Naive thymus-derived CD4-positive, alpha-beta T cell (primary cell): ENCODE data around the gene SEMA6A. TPM values are rescaled to one million over a fixed set of nuclear protein-coding genes. Genes with fewer than 3 reads are reported as not detected.

Source experiments
- ATAC-seq: fragments of 150-1000 bp; cut with Tn5 transposase; 2 replicates; pipeline ENCODE4 v1.10.0; 2021; ENCODE audit warnings: mild to moderate bottlenecking, moderate library complexity
- CTCF ChIA-PET: fragments of 350-600 bp; sonication (Branson Sonifier 250); formaldehyde crosslinking; loops from one replicate; lab custom pipeline; 2021; ENCODE audit warnings: antibody characterized with exemption; lab: Charles Lee
- POLR2A ChIA-PET: fragments of 350-600 bp; sonication (Branson Sonifier 250); formaldehyde crosslinking; loops from one replicate; lab custom pipeline; 2021; ENCODE audit warnings: antibody characterized with exemption, inconsistent platforms; lab: Charles Lee
- DNase-seq, 9 donors: peaks; one replicate each; pipeline versions ENCODE4 v3.0.0 to v3.0.0-alpha.2; 2020 to 2022; ENCODE audit warnings: mixed read lengths in 1 of 9
- H3K27ac ChIP-seq: one replicate; pipeline ENCODE4 v1.7.0; 2013; ENCODE audit warnings: mild to moderate bottlenecking, low read depth, low read length, moderate library complexity
- H3K27me3 ChIP-seq, 2 donors: one replicate each; pipeline ENCODE4 v1.7.0; 2013; ENCODE audit warnings: low read length in 2 of 2, mild to moderate bottlenecking in 2 of 2, moderate library complexity in 2 of 2; ENCODE audit not compliant: control insufficient read depth in 2 of 2, insufficient read depth in 2 of 2
- H3K36me3 ChIP-seq, 3 experiments: 1 replicate in 2 of 3; 2 replicates in 1 of 3; pipeline ENCODE4 v1.7.0; 2013; ENCODE audit warnings: low read length in 3 of 3, mild to moderate bottlenecking in 3 of 3, moderate library complexity in 1 of 3; ENCODE audit not compliant: insufficient read depth in 3 of 3, control insufficient read depth in 2 of 3
- H3K4me1 ChIP-seq, 2 donors: one replicate each; pipeline ENCODE4 v1.7.0; 2013; ENCODE audit warnings: low read length in 2 of 2, mild to moderate bottlenecking in 2 of 2, moderate library complexity in 1 of 2; ENCODE audit not compliant: control insufficient read depth in 2 of 2, insufficient read depth in 2 of 2
- H3K4me3 ChIP-seq: 2 replicates; pipeline ENCODE4 v1.7.0; 2013; ENCODE audit warnings: mild to moderate bottlenecking, low read length
- H3K9me3 ChIP-seq, 3 experiments: 1 replicate in 2 of 3; 2 replicates in 1 of 3; pipeline ENCODE4 v1.7.0; 2013; ENCODE audit warnings: low read length in 3 of 3; ENCODE audit not compliant: control insufficient read depth in 2 of 3
- H3K27ac Mint-ChIP-seq, 9 donors: one replicate each; pipeline ENCODE4 v1.8.0; 2020 to 2022; ENCODE audit warnings: mixed read lengths in 9 of 9, mild to moderate bottlenecking in 8 of 9, moderate library complexity in 5 of 9, inconsistent platforms in 2 of 9
- H3K27me3 Mint-ChIP-seq, 5 donors: one replicate each; pipeline ENCODE4 v1.8.0; 2021 to 2022; ENCODE audit warnings: mixed read lengths in 5 of 5, mild to moderate bottlenecking in 1 of 5
- H3K36me3 Mint-ChIP-seq, 5 donors: one replicate each; pipeline ENCODE4 v1.8.0; 2020 to 2022; ENCODE audit warnings: mixed read lengths in 5 of 5, mild to moderate bottlenecking in 3 of 5, inconsistent platforms in 1 of 5
- H3K4me1 Mint-ChIP-seq, 7 donors: one replicate each; pipeline ENCODE4 v1.8.0; 2020 to 2022; ENCODE audit warnings: mixed read lengths in 7 of 7, mild to moderate bottlenecking in 3 of 7, inconsistent platforms in 1 of 7
- H3K4me3 Mint-ChIP-seq, 10 donors: one replicate each; pipeline ENCODE4 v1.8.0; 2020 to 2022; ENCODE audit warnings: mild to moderate bottlenecking in 10 of 10, mixed read lengths in 10 of 10, moderate library complexity in 6 of 10, inconsistent platforms in 2 of 10
- H3K9me3 Mint-ChIP-seq, 11 donors: one replicate each; pipeline ENCODE4 v1.8.0; 2020 to 2022; ENCODE audit warnings: mixed read lengths in 11 of 11, mild to moderate bottlenecking in 4 of 11, inconsistent platforms in 1 of 11, moderate library complexity in 1 of 11
- intact Hi-C, 2 donors: fragments of 100-400 bp; cut with micrococcal nuclease; formaldehyde crosslinking; loops; one replicate each; pipeline ENCODE4 v1.15.1; 2023
- polyA plus RNA-seq, 2 donors: library from polyadenylated mRNA; unstranded; fragments of 300-500 nt; fragmentation: Illumina TruSeq; gene quantifications; one replicate each; pipeline ENCODE4 v1.2.3, GENCODE V29; 2021
- total RNA-seq, 6 experiments: library from RNA in 5 of 6; stranded (reverse) in 5 of 6; gene quantifications; 1 replicate in 5 of 6; 2 replicates in 1 of 6; pipeline ENCODE4 v1.2.3 and lab custom pipeline; 2021 to 2026

The SEMA6A gene
- total RNA-seq (not detected), polyA plus RNA-seq (1 to 10 TPM in 1 of 2 donors, under 1 TPM in 1; 0.87 to 1.5 TPM), total RNA-seq (lab: John Stamatoyannopoulos, UW) (not detected)

GRCh38 chr5:116574367-116575325 lies at the start of gene SEMA6A:
TSS of gene SEMA6A (minus strand) at chr5:116574823. CDS start at chr5:116504944, 69,879 bp downstream.
- H3K27me3 Mint-ChIP-seq: peaks cover 62 to 90% (median 72%) of the 10 kb centered on the region in 5 donors
- peak in 2 of 9 donors; percentile 5 to 72 for DNase-seq
- peaks cover 0 to 12% of the 10 kb centered on the region in 2 donors for H3K27me3 ChIP-seq
- H3K27ac Mint-ChIP-seq: peak within 1 kb of the TSS in 1 of 9 donors; percentile 79
- H3K4me3 Mint-ChIP-seq: peak within 1 kb of the TSS; percentile 71 to 86 (median 78)
- H3K36me3 Mint-ChIP-seq: no peaks in the 10 kb centered on the region
- peak; percentile 55 for ATAC-seq
- H3K4me3 ChIP-seq: no peak within 1 kb of the TSS
- peaks cover 0 to 11% (median 0%) of the 10 kb centered on the region in 11 donors for H3K9me3 Mint-ChIP-seq
- intact Hi-C loops: loop anchor here in 1 of 2 donors (10.0 kb wide), 1 partner anchor 610 kb away; the partner anchor contains the start of gene LVRN
- H3K4me1 Mint-ChIP-seq: peaks cover 15 to 31% (median 22%) of the 10 kb centered on the region in 7 donors
- no peaks in the 10 kb centered on the region for H3K36me3 ChIP-seq
- no peak within 1 kb of the TSS for H3K27ac ChIP-seq
- peaks cover 0 to 8% of the 10 kb centered on the region in 2 donors for H3K4me1 ChIP-seq
- H3K9me3 ChIP-seq: no peaks in the 10 kb centered on the region
- ChIA-PET CTCF (no interaction called here), POLR2A (no interaction called here)

- POLR2A ChIA-PET: no interaction called here
- intact Hi-C loops: no loop called here
Measured at GRCh38 chr5:116622375-116623050, 47.9 kb upstream of the SEMA6A start.

GRCh38 chr5:116621599-116621998 lies 47.0 kb upstream of the SEMA6A start:
- no peaks in the 10 kb centered on the region for H3K9me3 ChIP-seq
- Mint-ChIP-seq H3K9me3 (peaks cover 0 to under 1% (median 0%) of the 10 kb centered on the region in 11 donors), H3K27me3 (peaks cover 0 to 19% (median 5%) of the 10 kb centered on the region in 5 donors), H3K36me3 (no peaks in the 10 kb centered on the region), H3K27ac (no peak overlapping the region), H3K4me3 (no peak overlapping the region), H3K4me1 (no peaks in the 10 kb centered on the region)
- no peak overlapping the region for H3K4me3 ChIP-seq
- intact Hi-C loops: no loop called here
- ATAC-seq: no peak
- no peak for DNase-seq
- ChIA-PET POLR2A (no interaction called here), CTCF (no interaction called here)
- no peaks in the 10 kb centered on the region for H3K27me3 ChIP-seq
- H3K4me1 ChIP-seq: no peaks in the 10 kb centered on the region
- H3K36me3 ChIP-seq: no peaks in the 10 kb centered on the region
- no peak overlapping the region for H3K27ac ChIP-seq

More at GRCh38 chr5:116622375-116623050, 47.9 kb upstream of the SEMA6A start:
- CTCF ChIA-PET: no interaction called here
- no peak overlapping the region for H3K4me3 ChIP-seq
- Mint-ChIP-seq H3K4me1 (no peaks in the 10 kb centered on the region), H3K27ac (no peak overlapping the region), H3K9me3 (peaks cover 0 to 2% (median 0%) of the 10 kb centered on the region in 11 donors), H3K4me3 (no peak overlapping the region), H3K27me3 (peaks cover 0 to 21% (median 5%) of the 10 kb centered on the region in 5 donors), H3K36me3 (no peaks in the 10 kb centered on the region)
- no peaks in the 10 kb centered on the region for H3K27me3 ChIP-seq
- H3K4me1 ChIP-seq: no peaks in the 10 kb centered on the region
- H3K9me3 ChIP-seq: no peaks in the 10 kb centered on the region
- no peaks in the 10 kb centered on the region for H3K36me3 ChIP-seq
- ATAC-seq: no peak
- DNase-seq: no peak
- H3K27ac ChIP-seq: no peak overlapping the region

GRCh38 chr5:116616876-116617275 lies 42.3 kb upstream of the SEMA6A start:
- intact Hi-C loops: no loop called here
- CTCF ChIA-PET: no interaction called here
- DNase-seq (no peak), ATAC-seq (no peak)
- Histone ChIP-seq H3K36me3 (no peaks in the 10 kb centered on the region), H3K27ac (no peak overlapping the region), H3K4me1 (no peaks in the 10 kb centered on the region), H3K9me3 (no peaks in the 10 kb centered on the region), H3K27me3 (no peaks in the 10 kb centered on the region), H3K4me3 (no peak overlapping the region)
- POLR2A ChIA-PET: no interaction called here
- Mint-ChIP-seq H3K4me3 (no peak overlapping the region), H3K9me3 (peaks cover 0 to 2% (median 0%) of the 10 kb centered on the region in 11 donors), H3K27me3 (peaks cover 0 to 17% (median 7%) of the 10 kb centered on the region in 5 donors), H3K36me3 (no peaks in the 10 kb centered on the region), H3K27ac (no peak overlapping the region), H3K4me1 (no peaks in the 10 kb centered on the region)

GRCh38 chr5:116614603-116614920 lies 39.9 kb upstream of the SEMA6A start:
- H3K36me3 ChIP-seq: no peaks in the 10 kb centered on the region
- H3K4me3 ChIP-seq: no peak overlapping the region
- H3K27me3 ChIP-seq: no peaks in the 10 kb centered on the region
- DNase-seq (no peak), ATAC-seq (no peak)
- H3K27me3 Mint-ChIP-seq: peaks cover 0 to 14% (median 0%) of the 10 kb centered on the region in 5 donors
- no peaks in the 10 kb centered on the region for H3K4me1 Mint-ChIP-seq
- ChIA-PET POLR2A (no interaction called here), CTCF (no interaction called here)
- H3K27ac Mint-ChIP-seq: no peak overlapping the region
- no peaks in the 10 kb centered on the region for H3K4me1 ChIP-seq
- H3K9me3 ChIP-seq: no peaks in the 10 kb centered on the region
- intact Hi-C loops: no loop called here
- H3K9me3 Mint-ChIP-seq: peaks cover 0 to 3% (median 0%) of the 10 kb centered on the region in 11 donors
- H3K27ac ChIP-seq: no peak overlapping the region
- no peaks in the 10 kb centered on the region for H3K36me3 Mint-ChIP-seq
- H3K4me3 Mint-ChIP-seq: no peak overlapping the region

GRCh38 chr5:116613445-116613844 lies 38.8 kb upstream of the SEMA6A start:
- no peaks in the 10 kb centered on the region for H3K36me3 ChIP-seq

More at GRCh38 chr5:116613445-116613844, 38.8 kb upstream of the SEMA6A start:
- intact Hi-C loops: no loop called here
- H3K4me3 ChIP-seq: no peak overlapping the region
- H3K27ac Mint-ChIP-seq: no peak overlapping the region
- H3K4me1 Mint-ChIP-seq: no peaks in the 10 kb centered on the region
- ChIA-PET POLR2A (no interaction called here), CTCF (no interaction called here)
- DNase-seq (no peak), ATAC-seq (no peak)
- no peak overlapping the region for H3K27ac ChIP-seq
- H3K9me3 ChIP-seq: no peaks in the 10 kb centered on the region
- no peaks in the 10 kb centered on the region for H3K36me3 Mint-ChIP-seq
- peaks cover 0 to 14% (median 0%) of the 10 kb centered on the region in 5 donors for H3K27me3 Mint-ChIP-seq
- peaks cover 0 to 3% (median 0%) of the 10 kb centered on the region in 11 donors for H3K9me3 Mint-ChIP-seq
- no peaks in the 10 kb centered on the region for H3K4me1 ChIP-seq
- no peaks in the 10 kb centered on the region for H3K27me3 ChIP-seq
- H3K4me3 Mint-ChIP-seq: no peak overlapping the region
